ENCODE data around the gene RPS24.

DNA sequence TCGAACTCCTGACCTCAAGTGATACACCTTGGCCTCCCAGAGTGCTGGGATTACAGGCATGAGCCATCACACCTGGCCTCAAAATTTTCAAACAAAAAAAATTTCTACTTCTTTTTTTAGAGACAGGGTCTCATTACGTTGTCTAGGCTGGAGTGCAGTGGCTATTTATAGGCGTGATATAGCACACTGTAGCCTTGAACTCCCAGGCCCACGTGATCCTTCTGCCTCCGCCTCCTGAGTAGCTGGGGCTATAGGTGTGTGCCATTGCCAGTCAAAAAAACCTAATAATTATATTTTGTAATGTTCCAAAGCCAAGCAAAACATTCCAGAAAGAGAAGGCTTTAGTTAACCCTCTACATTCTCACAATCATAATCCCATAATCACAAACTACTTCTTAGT, 18.1 kb upstream of the RPS24 start:
- no peak for TF ChIP-seq EZH2 (IDR thresholded peaks at IDR 0.05)
- no peak for TF ChIP-seq POLR2AphosphoS5 (IDR thresholded peaks at IDR 0.05; ENCODE audit: borderline replicate concordance, low read depth, low read length)
